HUES6 (cell line): ENCODE results near the gene TTC36.

Experiments used
- H3K27ac ChIP-seq: 2 replicates; pipeline ENCODE4 v1.7.0; 2013; ENCODE audit warnings: low read depth, mild to moderate bottlenecking, low read length, inconsistent platforms
- H3K27me3 ChIP-seq: 2 replicates; pipeline ENCODE4 v1.6.1; 2013; ENCODE audit warnings: low read length; ENCODE audit not compliant: control insufficient read depth, insufficient read depth
- H3K36me3 ChIP-seq: 2 replicates; pipeline ENCODE4 v1.6.1; 2013; ENCODE audit warnings: low read length; ENCODE audit not compliant: control insufficient read depth, insufficient read depth
- H3K4me1 ChIP-seq: 2 replicates; pipeline ENCODE4 v1.6.1; 2013; ENCODE audit warnings: low read length; ENCODE audit not compliant: control insufficient read depth, insufficient read depth
- H3K4me3 ChIP-seq: 2 replicates; pipeline ENCODE4 v1.5.1; 2013; ENCODE audit warnings: low read depth, low read length
- H3K9ac ChIP-seq: one replicate; pipeline ENCODE4 v1.6.1; 2013; ENCODE audit warnings: mild to moderate bottlenecking, low read length
- H3K9me3 ChIP-seq: 2 replicates; pipeline ENCODE4 v1.6.1; 2013; ENCODE audit warnings: low read depth, low read length; ENCODE audit not compliant: control insufficient read depth, insufficient read depth

TTC36 gene

GRCh38 chr11:118532091-118532490, 4.8 kb downstream of the TTC36 start:
- peaks cover 10% of the 10 kb centered on the region; the same call in 1 of the 2 replicates for H3K36me3 ChIP-seq
- no peak overlapping the region for H3K9ac ChIP-seq
- no peak overlapping the region for H3K27ac ChIP-seq
- peaks cover 13% of the 10 kb centered on the region; the same call in 1 of the 2 replicates for H3K4me1 ChIP-seq
- H3K27me3 ChIP-seq, result no peaks in the 10 kb centered on the region; the same call in 1 of the 2 replicates
- peak overlapping the region; percentile 78 for H3K4me3 ChIP-seq
- H3K9me3 ChIP-seq, result no peaks in the 10 kb centered on the region

- Histone ChIP-seq H3K9ac (no peak overlapping the region), H3K27ac (no peak overlapping the region), H3K36me3 (peaks cover 10% of the 10 kb centered on the region; the same call in 1 of the 2 replicates), H3K4me1 (0 out of 2 replicates have a peak, but pooled peaks cover 10% of the 10 kb centered on the region), H3K27me3 (no peaks in the 10 kb centered on the region; the same call in 1 of the 2 replicates), H3K4me3 (no peak overlapping the region), H3K9me3 (no peaks in the 10 kb centered on the region)
Observed at GRCh38 chr11:118532852-118533768, 5.8 kb downstream of the TTC36 start.

- Histone ChIP-seq H3K9ac (no peak overlapping the region), H3K4me1 (0 out of 2 replicates have a peak, but pooled peaks cover 10% of the 10 kb centered on the region), H3K36me3 (peaks cover 10% of the 10 kb centered on the region; the same call in 1 of the 2 replicates), H3K27ac (no peak overlapping the region), H3K4me3 (no peak overlapping the region), H3K27me3 (no peaks in the 10 kb centered on the region; the same call in 1 of the 2 replicates), H3K9me3 (no peaks in the 10 kb centered on the region)
Observed at GRCh38 chr11:118533769-118534729, 6.8 kb downstream of the TTC36 start.

GRCh38 chr11:118535261-118535660, 8.0 kb downstream of the TTC36 start:
- Histone ChIP-seq H3K4me3 (no peak overlapping the region), H3K27me3 (no peaks in the 10 kb centered on the region; the same call in 1 of the 2 replicates)

GRCh38 chr11:118536726-118537125, 9.5 kb downstream of the TTC36 start:
- Histone ChIP-seq H3K4me3 (no peak overlapping the region), H3K27me3 (no peaks in the 10 kb centered on the region), H3K9ac (no peak overlapping the region), H3K27ac (no peak overlapping the region), H3K4me1 (no peaks in the 10 kb centered on the region), H3K36me3 (peaks cover 13% of the 10 kb centered on the region), H3K9me3 (no peaks in the 10 kb centered on the region)

More at GRCh38 chr11:118535261-118535660, 8.0 kb downstream of the TTC36 start:
- H3K9ac ChIP-seq, result no peak overlapping the region
- no peak overlapping the region for H3K27ac ChIP-seq
- peaks cover 10% of the 10 kb centered on the region; the same call in 1 of the 2 replicates for H3K36me3 ChIP-seq
- H3K4me1 ChIP-seq, result no peaks in the 10 kb centered on the region
- no peaks in the 10 kb centered on the region for H3K9me3 ChIP-seq

GRCh38 chr11:118537409-118537980, 10.2 kb downstream of the TTC36 start:
- no peak overlapping the region for H3K9ac ChIP-seq

GRCh38 chr11:118544010-118544646, 16.9 kb downstream of the TTC36 start:
- no peaks in the 10 kb centered on the region for H3K9me3 ChIP-seq
- no peaks in the 10 kb centered on the region for H3K4me1 ChIP-seq
- no peak overlapping the region for H3K4me3 ChIP-seq
- H3K36me3 ChIP-seq, result peaks cover 19% of the 10 kb centered on the region
- no peak overlapping the region for H3K9ac ChIP-seq
- H3K27ac ChIP-seq, result no peak overlapping the region
- no peaks in the 10 kb centered on the region for H3K27me3 ChIP-seq

More at GRCh38 chr11:118537409-118537980, 10.2 kb downstream of the TTC36 start:
- Histone ChIP-seq H3K9me3 (no peaks in the 10 kb centered on the region), H3K36me3 (peaks cover 16% of the 10 kb centered on the region), H3K27me3 (no peaks in the 10 kb centered on the region), H3K4me3 (no peak overlapping the region), H3K27ac (no peak overlapping the region), H3K4me1 (no peaks in the 10 kb centered on the region)

GRCh38 chr11:118544647-118545010, 17.4 kb downstream of the TTC36 start:
- H3K27me3 ChIP-seq, result no peaks in the 10 kb centered on the region
- no peak overlapping the region for H3K4me3 ChIP-seq
- no peak overlapping the region for H3K27ac ChIP-seq
- H3K36me3 ChIP-seq, result peaks cover 19% of the 10 kb centered on the region
- no peaks in the 10 kb centered on the region for H3K9me3 ChIP-seq
- H3K9ac ChIP-seq, result no peak overlapping the region
- H3K4me1 ChIP-seq, result no peaks in the 10 kb centered on the region

GRCh38 chr11:118545533-118545932, 18.3 kb downstream of the TTC36 start:
- Histone ChIP-seq H3K4me1 (no peaks in the 10 kb centered on the region), H3K4me3 (no peak overlapping the region), H3K9ac (no peak overlapping the region), H3K27me3 (no peaks in the 10 kb centered on the region), H3K27ac (no peak overlapping the region), H3K9me3 (no peaks in the 10 kb centered on the region), H3K36me3 (peaks cover 19% of the 10 kb centered on the region)

GRCh38 chr11:118547132-118547531, 19.9 kb downstream of the TTC36 start:
- H3K27ac ChIP-seq, result no peak overlapping the region
- no peaks in the 10 kb centered on the region for H3K27me3 ChIP-seq
- no peak overlapping the region for H3K9ac ChIP-seq
- H3K4me1 ChIP-seq, result no peaks in the 10 kb centered on the region
- no peaks in the 10 kb centered on the region for H3K9me3 ChIP-seq
- H3K36me3 ChIP-seq, result peaks cover 19% of the 10 kb centered on the region
- no peak overlapping the region for H3K4me3 ChIP-seq
